Measurements from ENCODE around the gene MAML2.
A peak's percentile ranks its signal among the peaks of the same experiment; 100 is the strongest.

MAML2 gene

GRCh38 chr11:96154802-96155520 lies 188.0 kb downstream of the MAML2 start:
- TF ChIP-seq CTCF (conservative IDR thresholded peaks at IDR 0.05; ENCODE audit: low read depth, low read length), result no peak
- H3K4me3 ChIP-seq (ENCODE audit: low read length), result no peak overlapping the region
- no peak for DNase-seq (ENCODE audit: low read depth)

- no peak overlapping the region for H3K4me3 ChIP-seq (ENCODE audit: low read length)
- no peak for TF ChIP-seq CTCF (conservative IDR thresholded peaks at IDR 0.05; ENCODE audit: low read depth, low read length)
- DNase-seq (ENCODE audit: low read depth), result no peak
Measured at GRCh38 chr11:96152623-96153022, 190.4 kb downstream of the MAML2 start.

- no peak for TF ChIP-seq CTCF (conservative IDR thresholded peaks at IDR 0.05; ENCODE audit: low read depth, low read length)
- H3K4me3 ChIP-seq (ENCODE audit: low read length), result no peak overlapping the region
- no peak for DNase-seq (ENCODE audit: low read depth)
Measured at GRCh38 chr11:96151501-96151900, 191.5 kb downstream of the MAML2 start.

GRCh38 chr11:96150609-96151008 lies 192.4 kb downstream of the MAML2 start:
- no peak for TF ChIP-seq CTCF (conservative IDR thresholded peaks at IDR 0.05; ENCODE audit: low read depth, low read length)
- no peak overlapping the region for H3K4me3 ChIP-seq (ENCODE audit: low read length)
- DNase-seq (ENCODE audit: low read depth), result no peak

- no peak overlapping the region for H3K4me3 ChIP-seq (ENCODE audit: low read length)
- no peak for TF ChIP-seq CTCF (conservative IDR thresholded peaks at IDR 0.05; ENCODE audit: low read depth, low read length)
- peak; percentile 83 for DNase-seq (ENCODE audit: low read depth)
Measured at GRCh38 chr11:96149743-96150555, 193.0 kb downstream of the MAML2 start.

GRCh38 chr11:96147906-96148486 lies 195.0 kb downstream of the MAML2 start:
- no peak for TF ChIP-seq CTCF (conservative IDR thresholded peaks at IDR 0.05; ENCODE audit: low read depth, low read length)
- no peak overlapping the region for H3K4me3 ChIP-seq (ENCODE audit: low read length)
- DNase-seq (ENCODE audit: low read depth), result no peak
